Neural crest cell (in vitro differentiated cells): ENCODE data around the gene AMMECR1. TPM values are rescaled to one million over a fixed set of nuclear protein-coding genes. Genes with fewer than 3 reads are reported as not detected.
"Not testable (repeated sequence)": the region's sequence is repeated elsewhere in the genome, so short reads cannot be mapped to it uniquely, and the experiment has no call there.

ENCODE experiments used
- DNase-seq: peaks from one replicate; pipeline ENCODE4 v3.0.0; 2021; ENCODE audit warnings: low read depth, mixed read lengths, low spot score
- H3K27ac Mint-ChIP-seq: one replicate; pipeline ENCODE4 v1.8.0; 2021; ENCODE audit warnings: mild to moderate bottlenecking, mixed read lengths; ENCODE audit not compliant: unreplicated experiment
- H3K27me3 Mint-ChIP-seq: 2 replicates; pipeline ENCODE4 v1.8.0; 2021; ENCODE audit warnings: low read depth, mild to moderate bottlenecking, mixed read lengths
- H3K36me3 Mint-ChIP-seq: 2 replicates; pipeline ENCODE4 v1.8.0; 2021; ENCODE audit warnings: low read depth, mild to moderate bottlenecking, mixed read lengths
- H3K4me1 Mint-ChIP-seq: 2 replicates; pipeline ENCODE4 v1.8.0; 2021; ENCODE audit warnings: mixed read lengths
- H3K4me3 Mint-ChIP-seq: one replicate; pipeline ENCODE4 v1.8.0; 2021; ENCODE audit warnings: mild to moderate bottlenecking, mixed read lengths
- H3K9me3 Mint-ChIP-seq: 2 replicates; pipeline ENCODE4 v1.8.0; 2021; ENCODE audit warnings: mixed read lengths
- total RNA-seq: library from RNA; stranded (reverse); gene quantifications from 2 replicates; pipeline ENCODE4 v1.2.1, GENCODE V29; 2021
- TF ChIP-seq, protein P1 (sequence below): fragments of 200-600 bp; sonication (generic); conservative IDR thresholded peaks from 2 replicates; pipeline ENCODE4 v1.5.0; 2021; ENCODE audit warnings: antibody characterized with exemption, mild to moderate bottlenecking

AMMECR1 gene
- total RNA-seq, 1 donor from 2014 or later, result 20.4 TPM

DNA sequence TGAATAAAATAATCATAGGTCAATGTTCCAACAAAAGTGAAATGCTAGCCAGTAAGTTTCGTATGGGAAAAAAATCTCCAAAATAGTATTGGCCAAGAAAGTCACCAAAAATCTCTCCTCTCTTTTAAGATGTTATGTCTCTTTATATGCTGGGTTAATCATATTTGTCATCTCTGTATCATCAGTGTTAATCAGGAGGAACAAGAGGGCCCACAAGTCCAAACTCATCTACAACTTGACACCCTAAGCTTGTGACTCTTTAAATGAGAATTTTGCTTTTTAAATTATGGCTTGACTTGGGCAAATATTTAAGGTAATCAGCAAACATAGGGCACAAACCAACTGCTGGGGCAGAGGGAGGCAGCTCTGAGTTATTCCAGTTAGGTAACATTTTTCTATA lies 75.5 kb downstream of the AMMECR1 start:
- TF ChIP-seq, protein P1, sequence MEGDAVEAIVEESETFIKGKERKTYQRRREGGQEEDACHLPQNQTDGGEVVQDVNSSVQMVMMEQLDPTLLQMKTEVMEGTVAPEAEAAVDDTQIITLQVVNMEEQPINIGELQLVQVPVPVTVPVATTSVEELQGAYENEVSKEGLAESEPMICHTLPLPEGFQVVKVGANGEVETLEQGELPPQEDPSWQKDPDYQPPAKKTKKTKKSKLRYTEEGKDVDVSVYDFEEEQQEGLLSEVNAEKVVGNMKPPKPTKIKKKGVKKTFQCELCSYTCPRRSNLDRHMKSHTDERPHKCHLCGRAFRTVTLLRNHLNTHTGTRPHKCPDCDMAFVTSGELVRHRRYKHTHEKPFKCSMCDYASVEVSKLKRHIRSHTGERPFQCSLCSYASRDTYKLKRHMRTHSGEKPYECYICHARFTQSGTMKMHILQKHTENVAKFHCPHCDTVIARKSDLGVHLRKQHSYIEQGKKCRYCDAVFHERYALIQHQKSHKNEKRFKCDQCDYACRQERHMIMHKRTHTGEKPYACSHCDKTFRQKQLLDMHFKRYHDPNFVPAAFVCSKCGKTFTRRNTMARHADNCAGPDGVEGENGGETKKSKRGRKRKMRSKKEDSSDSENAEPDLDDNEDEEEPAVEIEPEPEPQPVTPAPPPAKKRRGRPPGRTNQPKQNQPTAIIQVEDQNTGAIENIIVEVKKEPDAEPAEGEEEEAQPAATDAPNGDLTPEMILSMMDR, result no peak
- DNase-seq, result no peak
- Mint-ChIP-seq H3K4me1 (no peaks in the 10 kb centered on the region), H3K4me3 (no peak overlapping the region), H3K9me3 (peaks cover 19% of the 10 kb centered on the region), H3K27ac (no peak overlapping the region), H3K36me3 (peaks cover 19% of the 10 kb centered on the region), H3K27me3 (no peaks in the 10 kb centered on the region)

DNA sequence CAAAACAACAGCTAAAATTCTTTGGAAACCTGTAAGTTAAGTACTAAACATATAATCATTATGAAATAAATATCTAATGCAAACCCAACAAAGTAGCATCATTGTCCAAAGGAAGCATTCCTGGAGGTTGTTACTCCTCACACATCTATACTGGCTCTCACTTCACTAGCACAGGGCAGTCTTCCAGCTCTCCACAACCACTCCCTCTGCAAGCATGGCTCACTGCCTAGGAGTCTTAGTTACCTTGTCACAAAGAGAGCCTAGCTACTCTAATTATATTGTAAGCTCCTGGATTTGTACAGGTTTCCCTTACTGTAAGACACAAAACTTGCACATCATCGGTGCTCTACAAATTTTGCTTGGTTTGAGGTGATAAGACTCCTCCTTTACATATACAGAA lies 76.1 kb downstream of the AMMECR1 start:
- Mint-ChIP-seq H3K27ac (no peak overlapping the region), H3K9me3 (peaks cover 19% of the 10 kb centered on the region), H3K27me3 (no peaks in the 10 kb centered on the region), H3K4me1 (no peaks in the 10 kb centered on the region), H3K4me3 (no peak overlapping the region), H3K36me3 (peaks cover 19% of the 10 kb centered on the region)
- TF ChIP-seq, protein P1, result no peak
- DNase-seq, result no peak

DNA sequence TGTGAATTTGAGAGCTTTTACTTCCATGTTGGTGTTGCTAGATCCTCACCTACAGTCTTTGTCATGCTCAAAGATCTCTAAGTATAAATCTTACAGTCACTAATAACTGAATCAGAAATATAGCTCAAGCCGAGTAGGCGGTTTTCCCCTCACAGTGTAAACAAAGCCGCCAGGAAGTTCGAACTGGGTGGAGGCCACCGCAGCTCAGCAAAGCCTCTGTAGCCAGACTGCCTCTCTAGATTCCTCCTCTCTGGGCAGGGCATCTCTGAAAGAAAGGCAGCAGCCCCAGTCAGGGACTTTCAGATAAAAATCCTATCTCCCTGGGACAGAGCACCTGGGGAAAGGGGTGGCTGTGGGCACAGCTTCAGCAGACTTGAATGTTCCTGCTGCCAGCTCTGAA lies 79.6 kb downstream of the AMMECR1 start:
- H3K4me3 Mint-ChIP-seq, H3K27ac Mint-ChIP-seq, H3K4me1 Mint-ChIP-seq, DNase-seq, H3K27me3 Mint-ChIP-seq: not testable (repeated sequence)
- H3K9me3 Mint-ChIP-seq, result peaks cover 22% of the 10 kb centered on the region
- H3K36me3 Mint-ChIP-seq, result peaks cover 31% of the 10 kb centered on the region

DNA sequence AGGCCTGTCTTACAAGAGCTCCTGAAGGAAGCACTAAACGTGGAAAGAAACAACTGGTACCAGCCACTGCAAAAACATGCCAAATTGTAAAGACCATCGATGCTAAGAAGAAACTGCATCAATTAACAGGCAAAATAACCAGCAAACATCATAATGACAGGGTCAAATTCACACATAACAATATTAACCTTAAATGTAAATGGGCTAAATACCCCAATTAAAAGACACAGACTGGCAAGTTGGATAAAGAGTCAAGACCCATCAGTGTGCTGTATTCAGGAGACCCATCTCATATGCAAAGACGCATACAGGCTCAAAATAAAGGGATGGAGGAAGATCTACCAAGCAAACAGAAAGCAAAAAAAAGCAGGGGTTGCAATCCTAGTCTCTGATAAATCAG lies 86.4 kb downstream of the AMMECR1 start:
- H3K9me3 Mint-ChIP-seq, result peaks cover 16% of the 10 kb centered on the region

DNA sequence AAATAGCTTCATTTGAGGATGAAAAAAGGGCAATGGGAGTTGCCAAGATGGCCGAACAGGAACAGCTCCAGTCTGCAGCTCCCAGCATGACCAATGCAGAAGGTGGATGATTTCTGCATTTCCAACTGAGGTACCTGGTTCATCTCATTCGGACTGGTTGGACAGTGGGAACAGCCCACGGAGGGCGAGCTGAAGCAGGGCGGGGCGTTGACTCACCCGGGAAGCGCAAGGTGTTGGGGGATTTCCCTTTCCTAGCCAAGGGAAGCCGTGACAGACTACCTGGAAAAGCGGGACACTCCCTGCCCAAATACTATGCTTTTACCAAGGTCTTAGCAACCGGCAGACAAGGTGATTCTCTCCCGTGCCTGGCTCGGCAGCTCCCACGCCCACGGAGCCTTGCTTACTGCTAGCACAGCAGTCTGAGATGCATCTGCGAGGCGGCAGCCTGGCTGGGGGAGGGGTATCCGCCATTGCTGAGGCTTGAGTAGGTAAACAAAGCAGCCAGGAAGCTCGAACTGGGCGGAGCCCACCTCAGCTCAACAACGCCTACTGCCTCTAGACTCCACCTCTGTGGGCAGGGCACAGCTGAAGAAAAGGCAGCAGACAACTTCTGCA lies 88.3 kb downstream of the AMMECR1 start:
- Mint-ChIP-seq H3K9me3 (peaks cover 13% of the 10 kb centered on the region), H3K27ac (peak overlapping the region; percentile 64), H3K36me3 (peaks cover 37% of the 10 kb centered on the region), H3K4me3 (peak overlapping the region; percentile 76)
- H3K4me1 Mint-ChIP-seq, H3K27me3 Mint-ChIP-seq: not testable (repeated sequence)
- DNase-seq, result peak; percentile 21

More for the DNA sequence above, 86.4 kb downstream of the AMMECR1 start:
- not testable (repeated sequence) for H3K27me3 Mint-ChIP-seq, DNase-seq, H3K4me3 Mint-ChIP-seq, H3K4me1 Mint-ChIP-seq, H3K27ac Mint-ChIP-seq
- H3K36me3 Mint-ChIP-seq, result peaks cover 44% of the 10 kb centered on the region

DNA sequence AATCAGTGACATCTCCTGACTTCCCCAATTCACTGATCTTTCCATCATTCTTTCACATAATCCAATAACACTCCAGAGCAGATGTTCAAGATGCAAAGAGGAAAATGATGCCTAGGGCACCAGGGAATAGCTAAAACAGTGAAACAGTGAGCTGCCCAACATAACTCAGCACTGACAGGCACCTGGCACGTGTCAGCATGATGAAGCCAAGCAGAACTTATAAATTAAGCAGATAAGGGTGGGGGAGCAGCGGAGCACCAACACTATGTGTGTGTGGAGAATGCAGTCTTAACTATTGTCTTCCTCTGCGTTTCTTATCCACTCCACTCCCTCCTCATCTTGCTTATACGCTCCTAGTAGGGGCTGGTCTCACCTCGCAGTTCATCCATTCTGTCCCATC lies 89.4 kb downstream of the AMMECR1 start:
- Mint-ChIP-seq H3K9me3 (peaks cover 13% of the 10 kb centered on the region), H3K27ac (no peak overlapping the region), H3K36me3 (peaks cover 32% of the 10 kb centered on the region), H3K4me1 (peaks cover 10% of the 10 kb centered on the region), H3K4me3 (no peak overlapping the region), H3K27me3 (no peaks in the 10 kb centered on the region)
- no peak for DNase-seq
- TF ChIP-seq, protein P1, result no peak

DNA sequence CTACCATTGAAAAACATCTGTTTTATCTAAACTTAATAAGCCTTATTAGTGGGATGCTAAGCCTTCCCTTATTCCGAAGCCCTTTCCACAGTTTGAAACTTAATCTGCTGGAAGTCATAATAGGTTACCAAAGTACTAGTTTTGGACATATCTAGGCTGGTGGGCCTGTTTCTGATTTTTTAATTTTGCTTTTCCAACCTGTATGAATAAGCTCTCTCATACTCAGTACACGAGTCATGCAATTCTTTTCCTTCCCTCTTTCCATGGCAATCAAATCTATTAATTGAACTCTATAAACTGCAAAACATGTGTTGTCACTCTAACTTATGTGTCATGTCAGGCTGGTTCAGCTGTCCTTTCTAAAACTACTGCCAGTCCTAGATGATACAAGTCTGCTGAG lies 91.0 kb downstream of the AMMECR1 start:
- Mint-ChIP-seq H3K27ac (no peak overlapping the region), H3K27me3 (no peaks in the 10 kb centered on the region)

More for the DNA sequence above, 91.0 kb downstream of the AMMECR1 start:
- peaks cover 21% of the 10 kb centered on the region for H3K36me3 Mint-ChIP-seq
- H3K4me3 Mint-ChIP-seq, result no peak overlapping the region
- H3K9me3 Mint-ChIP-seq, result peaks cover 3% of the 10 kb centered on the region
- no peak for DNase-seq
- H3K4me1 Mint-ChIP-seq, result peaks cover 10% of the 10 kb centered on the region
- TF ChIP-seq, protein P1, result no peak
